GM19193 (cell line): ENCODE measurements around the gene NFATC2.

Experiments used
- POLR2A ChIP-seq: IDR thresholded peaks from 4 replicates; pipeline ENCODE4 v1.6.1; 2011; ENCODE audit not compliant: insufficient read depth, insufficient read length; ENCODE audit errors: extremely low read depth

Gene NFATC2

DNA sequence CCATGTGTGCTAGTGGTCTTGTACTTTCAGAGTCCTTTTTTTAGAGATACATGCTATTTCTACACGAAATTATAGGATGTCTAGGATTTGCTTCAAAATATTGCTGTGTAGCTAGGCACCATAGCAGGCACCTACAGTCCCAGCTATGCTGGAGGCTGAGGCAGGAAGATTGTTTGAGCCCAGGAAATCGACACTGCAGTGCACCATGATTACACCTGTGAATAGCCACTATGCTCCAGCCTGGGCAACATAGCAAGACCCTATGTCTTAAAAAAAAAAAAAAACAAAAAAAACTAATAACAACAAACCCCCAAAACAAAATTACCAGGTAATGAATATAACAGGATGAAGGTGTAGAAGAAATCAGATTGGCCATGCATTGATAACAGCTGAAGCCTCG, 121.7 kb downstream of the NFATC2 start:
- TF ChIP-seq POLR2A = no peak

GRCh38 chr20:51420111-51420510, 122.4 kb downstream of the NFATC2 start:
- no peak for TF ChIP-seq POLR2A

GRCh38 chr20:51419646-51420045, 122.9 kb downstream of the NFATC2 start:
- no peak for TF ChIP-seq POLR2A

GRCh38 chr20:51419231-51419630, 123.3 kb downstream of the NFATC2 start:
- no peak for TF ChIP-seq POLR2A

- no peak for TF ChIP-seq POLR2A
These were observed 124.4 kb downstream of the NFATC2 start for GRCh38 chr20:51418137-51418529.

- TF ChIP-seq POLR2A = no peak
These were observed 125.0 kb downstream of the NFATC2 start for GRCh38 chr20:51417250-51418136.

GRCh38 chr20:51416532-51417249, 125.8 kb downstream of the NFATC2 start:
- TF ChIP-seq POLR2A = no peak

DNA sequence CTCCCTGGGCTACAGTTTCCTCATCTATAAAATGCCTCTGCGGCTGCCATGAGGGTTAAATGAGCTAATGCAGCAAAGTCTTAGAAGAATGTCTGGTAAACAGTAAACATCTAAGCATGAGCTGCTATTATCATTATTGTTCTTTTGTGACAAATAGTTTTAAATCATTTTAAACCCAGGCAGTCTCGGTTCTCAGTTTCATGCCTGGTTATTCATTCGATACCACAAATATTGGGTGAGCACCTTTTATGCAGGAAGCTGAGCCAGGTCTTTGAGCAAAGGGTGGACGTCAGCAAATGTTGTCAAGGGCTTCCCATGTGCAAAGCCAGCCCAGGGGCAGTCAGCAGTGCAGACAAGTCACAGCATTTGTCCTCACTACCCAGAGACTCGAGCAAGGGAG, 128.7 kb downstream of the NFATC2 start:
- TF ChIP-seq POLR2A = no peak

DNA sequence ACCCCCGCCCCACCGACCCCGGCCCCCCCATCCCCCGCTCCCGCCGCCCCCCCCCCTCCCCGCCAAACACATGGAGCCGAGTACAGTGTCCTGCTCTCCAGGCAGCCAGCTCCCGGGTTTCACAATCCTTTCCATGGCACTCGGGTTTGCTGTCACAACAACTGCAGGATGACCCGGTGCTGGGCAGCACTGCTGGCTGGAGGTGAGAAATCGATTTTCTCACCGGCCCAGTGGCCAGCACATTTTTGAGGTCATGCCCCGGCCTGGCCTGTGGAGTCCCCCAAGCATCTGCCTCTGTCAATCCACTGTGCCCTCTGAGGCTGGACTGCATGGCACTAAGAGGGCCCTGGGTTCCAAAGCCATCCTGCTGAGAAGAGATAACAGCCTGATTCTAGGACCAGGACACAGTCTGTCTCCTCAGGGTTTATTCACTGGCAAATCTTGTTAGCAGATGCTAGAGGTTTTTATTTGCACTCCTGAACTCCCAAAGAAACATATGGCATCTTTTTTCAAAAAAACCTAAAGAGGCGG, 129.5 kb downstream of the NFATC2 start:
- no peak for TF ChIP-seq POLR2A

DNA sequence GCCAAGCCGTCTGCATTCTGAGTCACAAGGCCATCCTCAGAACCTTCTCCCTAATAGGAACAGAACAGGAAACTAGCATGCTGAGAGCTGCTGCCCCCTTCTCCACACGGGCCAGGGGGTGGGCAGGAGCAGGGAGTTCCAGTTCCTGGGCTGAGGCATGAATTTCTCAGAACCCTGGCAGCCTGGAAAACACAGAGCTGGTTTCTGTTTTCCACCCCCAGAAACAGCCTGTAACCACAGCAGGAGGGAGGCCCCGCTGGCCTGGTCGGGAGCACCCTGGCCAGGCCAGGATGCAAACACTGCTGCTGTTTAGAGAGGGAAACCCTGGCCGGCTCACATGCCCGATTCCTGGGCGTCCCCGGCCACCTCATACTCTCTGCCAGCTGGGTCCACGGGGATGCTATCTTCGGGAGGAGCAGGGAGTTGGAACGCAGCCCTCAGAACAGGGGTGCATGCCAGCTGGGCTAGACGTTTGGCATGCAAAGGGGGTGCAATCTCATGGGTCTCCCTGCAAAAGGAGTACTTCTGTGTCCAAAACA, 130.1 kb downstream of the NFATC2 start:
- no peak for TF ChIP-seq POLR2A

- TF ChIP-seq POLR2A = no peak
These were observed 130.6 kb downstream of the NFATC2 start for GRCh38 chr20:51411870-51412269.

DNA sequence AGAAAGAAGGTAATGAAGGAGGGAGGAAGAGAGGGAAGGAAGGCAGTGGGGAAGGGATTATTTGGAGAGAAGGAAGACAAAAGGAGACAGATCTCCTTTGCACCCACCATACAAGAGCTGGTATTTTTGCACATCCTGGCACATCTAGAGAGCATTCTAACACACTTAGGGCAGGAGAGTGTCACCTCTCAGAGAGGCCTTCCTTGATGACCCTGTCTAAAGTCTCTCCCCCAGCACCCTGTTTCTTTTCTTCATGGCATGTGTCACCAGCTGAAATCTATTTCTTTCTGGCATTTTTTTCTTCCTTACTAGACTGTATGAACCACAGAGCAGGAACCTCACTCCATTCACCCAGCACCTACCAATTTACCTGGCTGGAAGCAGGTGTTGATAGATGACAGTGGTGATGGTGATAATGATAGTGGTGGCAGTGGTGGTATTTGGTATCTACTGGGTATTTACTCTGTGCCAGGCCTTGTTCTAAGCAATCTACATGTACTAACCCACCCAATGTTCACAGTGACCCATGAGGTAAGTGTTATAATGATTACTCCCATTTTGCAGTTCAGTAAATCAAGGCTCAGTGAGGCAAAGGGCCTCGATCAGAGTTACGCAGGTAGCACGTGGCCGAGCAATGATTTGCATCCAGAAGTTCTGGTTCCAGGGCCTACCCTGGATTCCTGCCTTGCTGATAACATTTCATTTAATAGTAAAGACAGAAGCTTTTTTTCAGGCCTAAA, 131.8 kb downstream of the NFATC2 start:
- TF ChIP-seq POLR2A = no peak

DNA sequence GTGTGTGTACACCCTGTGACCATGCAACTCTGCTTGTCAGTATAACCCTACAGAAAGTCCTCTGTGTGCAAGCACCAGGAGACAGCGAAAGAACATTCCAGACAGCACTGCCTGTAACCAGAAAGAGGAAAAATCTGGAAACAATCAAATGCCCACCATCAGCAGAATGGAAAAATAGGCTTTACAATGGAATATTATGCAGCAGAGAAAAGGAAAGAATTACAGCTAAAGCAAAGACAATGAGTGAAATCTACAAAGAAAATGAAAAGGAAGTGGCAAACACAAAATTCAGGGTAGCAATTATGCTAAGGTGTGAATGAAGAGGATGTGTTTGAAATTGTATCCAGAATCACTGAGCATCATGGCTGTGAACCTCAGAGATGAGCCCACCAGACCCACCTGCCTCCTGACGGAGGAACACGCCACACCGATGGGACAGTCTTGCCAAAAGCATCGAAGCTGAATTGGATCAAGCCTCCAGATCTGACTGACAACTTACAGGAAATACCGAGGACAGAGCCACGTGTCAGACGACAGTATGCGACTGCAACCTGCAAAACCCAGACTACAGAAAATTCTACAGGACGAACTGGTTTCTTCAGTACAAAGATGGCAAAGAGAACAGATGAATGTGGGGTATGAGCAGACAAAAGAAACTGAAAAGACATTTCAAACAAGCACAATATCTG, 133.2 kb downstream of the NFATC2 start:
- TF ChIP-seq POLR2A = no peak
